NCI-H345 treated with DMSO at 0.1 percent for 48 hours (cell line): ENCODE results near the gene DLEC1.
"Not testable (repeated sequence)": the region's sequence is repeated elsewhere in the genome, so short reads cannot be mapped to it uniquely, and the experiment has no call there.

Experiments used
- DNase-seq: peaks from one replicate; lab custom pipeline; 2025; ENCODE audit not compliant: unreplicated experiment; lab: John Stamatoyannopoulos, UW

The DLEC1 gene

GRCh38 chr3:38083871-38084333 is 44.9 kb downstream of the DLEC1 start:
- DNase-seq = no peak

- no peak for DNase-seq
Observed at GRCh38 chr3:38084334-38085310, 45.6 kb downstream of the DLEC1 start.

GRCh38 chr3:38085311-38085942 is 46.4 kb downstream of the DLEC1 start:
- no peak for DNase-seq

GRCh38 chr3:38085943-38086324 is 46.9 kb downstream of the DLEC1 start:
- no peak for DNase-seq

- no peak for DNase-seq
Observed at GRCh38 chr3:38086496-38086895, 47.5 kb downstream of the DLEC1 start.

GRCh38 chr3:38087278-38087677 is 48.3 kb downstream of the DLEC1 start:
- DNase-seq = not testable (repeated sequence)

- DNase-seq = no peak
Observed at GRCh38 chr3:38088126-38089078, 49.4 kb downstream of the DLEC1 start.

GRCh38 chr3:38089163-38089562 is 50.2 kb downstream of the DLEC1 start:
- no peak for DNase-seq

GRCh38 chr3:38090453-38090852 is 51.4 kb downstream of the DLEC1 start:
- DNase-seq = no peak

GRCh38 chr3:38094999-38095398 is 56.0 kb downstream of the DLEC1 start:
- DNase-seq = no peak

GRCh38 chr3:38095669-38096483 is 56.9 kb downstream of the DLEC1 start:
- no peak for DNase-seq

GRCh38 chr3:38097446-38098375 is 58.7 kb downstream of the DLEC1 start:
- no peak for DNase-seq

- DNase-seq = no peak
Observed at GRCh38 chr3:38098376-38098723, 59.3 kb downstream of the DLEC1 start.

- no peak for DNase-seq
Observed at GRCh38 chr3:38099518-38099917, 60.5 kb downstream of the DLEC1 start.

GRCh38 chr3:38100498-38100897 is 61.5 kb downstream of the DLEC1 start:
- DNase-seq = no peak

- DNase-seq = no peak
Observed at GRCh38 chr3:38101811-38102443, 62.9 kb downstream of the DLEC1 start.

GRCh38 chr3:38102444-38102814 is 63.4 kb downstream of the DLEC1 start:
- DNase-seq = no peak

- no peak for DNase-seq
Observed at GRCh38 chr3:38105525-38105924, 66.5 kb downstream of the DLEC1 start.
